ENCODE data around the gene ENTHD1.

DNA sequence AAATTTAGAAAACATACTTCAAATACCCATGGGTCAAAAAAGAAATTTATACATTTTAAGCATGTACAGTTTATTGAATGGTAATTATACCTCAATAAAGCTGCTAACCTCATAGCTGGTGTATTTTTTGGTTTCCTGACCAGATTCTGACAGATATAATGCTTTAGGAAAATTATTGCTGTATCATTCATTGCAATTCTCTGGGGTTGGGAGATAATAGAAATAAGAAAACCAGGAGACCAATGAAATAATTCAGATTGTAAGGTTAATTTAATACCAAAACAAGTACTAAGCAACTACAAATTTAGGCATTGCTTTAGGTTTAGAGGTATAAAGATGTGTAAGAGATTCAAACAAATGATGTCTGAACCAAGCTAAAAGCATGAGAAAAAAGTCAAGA is 120.1 kb downstream of the ENTHD1 start:
- TF ChIP-seq EZH2 (IDR thresholded peaks at IDR 0.05; ENCODE audit: borderline replicate concordance, low read depth, low read length, severe bottlenecking) (no peak), CTCF (IDR thresholded peaks at IDR 0.05; ENCODE audit: extremely low read depth in 1 of 2, insufficient read depth in 1 of 2, low read depth in 1 of 2, low read length in 2 of 2) (no peak), POLR2A (IDR thresholded peaks at IDR 0.05; ENCODE audit: low read depth, low read length) (no peak), POLR2AphosphoS5 (IDR thresholded peaks at IDR 0.05; ENCODE audit: insufficient read depth, low read depth, low read length) (no peak)
